Amygdala (tissue), 56 donors: ENCODE data around the gene ZBTB32.

Experiments used
- DNase-seq, 56 donors: peaks; one replicate each; lab custom pipeline; 2025; lab: John Stamatoyannopoulos, UW

Gene ZBTB32

GRCh38 chr19:35764432-35765315 is 60.3 kb downstream of the ZBTB32 start:
- DNase-seq: no peak
